ENCODE results near the gene CSAG1. TPM values are rescaled to one million over a fixed set of nuclear protein-coding genes. Genes with fewer than 3 reads are reported as not detected.

The CSAG1 gene
- total and polyA plus RNA-seq, 2 of the 13 experiments (the other 11 are each of a cell fraction or from before 2014, with no cell fraction given), result not detected

DNA sequence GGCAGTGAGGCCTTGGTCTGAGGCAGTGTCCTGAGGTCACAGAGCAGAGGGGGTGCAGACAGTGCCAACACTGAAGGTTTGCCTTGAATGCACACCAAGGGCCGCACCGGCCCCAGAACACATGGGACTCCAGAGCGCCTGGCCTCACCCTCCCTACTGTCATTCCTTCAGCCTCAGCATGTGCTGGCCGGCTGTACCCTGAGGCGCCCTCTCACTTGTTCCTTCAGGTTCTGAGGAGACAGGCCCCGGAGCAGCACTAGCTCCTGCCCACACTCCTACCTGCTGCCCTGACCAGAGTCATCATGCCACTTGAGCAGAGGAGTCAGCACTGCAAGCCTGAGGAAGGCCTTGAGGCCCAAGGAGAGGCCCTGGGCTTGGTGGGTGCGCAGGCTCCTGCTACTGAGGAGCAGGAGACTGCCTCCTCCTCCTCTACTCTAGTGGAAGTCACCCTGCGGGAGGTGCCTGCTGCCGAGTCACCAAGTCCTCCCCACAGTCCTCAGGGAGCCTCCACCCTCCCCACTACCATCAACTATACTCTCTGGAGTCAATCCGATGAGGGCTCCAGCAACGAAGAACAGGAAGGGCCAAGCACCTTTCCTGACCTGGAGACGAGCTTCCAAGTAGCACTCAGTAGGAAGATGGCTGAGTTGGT lies 2.5 kb upstream of the CSAG1 start:
- Histone ChIP-seq H2AFZ (ENCODE audit: low read length) (no peak overlapping the region), H3K36me3 (replicated peaks in 1 of 2; ENCODE audit: control insufficient read depth in 1 of 2, insufficient read depth in 2 of 2, low read length in 2 of 2) (no peaks in the 10 kb centered on the region), H3K4me1 (ENCODE audit: insufficient read depth, low read length) (no peaks in the 10 kb centered on the region), H3K9ac (ENCODE audit: insufficient read depth, low read depth, low read length) (no peak overlapping the region), H3K27ac (ENCODE audit: extremely low read length, insufficient read depth, low read length) (no peak overlapping the region), H4K20me1 (ENCODE audit: insufficient read depth, low read length) (no peaks in the 10 kb centered on the region), H3K4me2 (ENCODE audit: low read depth, low read length) (no peak overlapping the region), H3K27me3 (ENCODE audit: control insufficient read depth in 1 of 2, insufficient read depth in 2 of 2, low read length in 2 of 2) (no peaks in the 10 kb centered on the region), H3K4me3 (replicated peaks in 1 of 3; ENCODE audit: insufficient read depth in 1 of 3, low read depth in 2 of 3, low read length in 3 of 3) (no peak overlapping the region), H3K79me2 (ENCODE audit: insufficient read depth, low read length) (no peaks in the 10 kb centered on the region), H3K9me3 (ENCODE audit: low read length) (no peaks in the 10 kb centered on the region)
- in situ Hi-C loops (cut with HindIII; ENCODE audit: extremely low pct_ligation_motif_present, low pct_unique_long_range_greater_than_20kb), result no loop called here
- FAIRE-seq (no peak), ATAC-seq (no peak), DNase-seq (ENCODE audit: low spot score) (no peak)
- ChIA-PET CTCF (ENCODE audit: low intra/inter-chr PET ratio, low total read pairs) (no interaction called here), POLR2A (interaction anchor here (0.6 kb wide), 1 partner anchor 957 kb away, joined by 3 read pairs; no protein-coding TSS in a partner anchor)
- WGBS (ENCODE audit: low lambda C conversion rate), result 60% methylated on average over 1 of the region's 12 CpGs
- TF ChIP-seq, protein P1, sequence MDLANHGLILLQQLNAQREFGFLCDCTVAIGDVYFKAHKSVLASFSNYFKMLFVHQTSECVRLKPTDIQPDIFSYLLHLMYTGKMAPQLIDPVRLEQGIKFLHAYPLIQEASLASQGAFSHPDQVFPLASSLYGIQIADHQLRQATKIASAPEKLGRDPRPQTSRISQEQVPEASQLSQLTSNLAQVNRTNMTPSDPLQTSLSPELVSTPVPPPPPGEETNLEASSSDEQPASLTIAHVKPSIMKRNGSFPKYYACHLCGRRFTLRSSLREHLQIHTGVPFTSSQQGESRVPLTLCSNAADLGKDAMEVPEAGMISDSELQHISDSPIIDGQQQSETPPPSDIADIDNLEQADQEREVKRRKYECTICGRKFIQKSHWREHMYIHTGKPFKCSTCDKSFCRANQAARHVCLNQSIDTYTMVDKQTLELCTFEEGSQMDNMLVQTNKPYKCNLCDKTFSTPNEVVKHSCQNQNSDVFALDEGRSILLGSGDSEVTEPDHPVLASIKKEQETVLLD (CRISPR knock-in tag; IDR thresholded peaks at IDR 0.05; ENCODE audit: low read depth), result no peak
- TF ChIP-seq PRMT3 (CRISPR knock-in tag; IDR thresholded peaks at IDR 0.05; ENCODE audit: borderline replicate concordance, low read depth), result no peak
- no peak for TF ChIP-seq ZSCAN22 (CRISPR knock-in tag; IDR thresholded peaks at IDR 0.05)
- TF ChIP-seq KDM3A (CRISPR knock-in tag; IDR thresholded peaks at IDR 0.05; ENCODE audit: low read depth), result no peak
- TF ChIP-seq TP53 (CRISPR knock-in tag; conservative IDR thresholded peaks at IDR 0.05), result no peak
- no peak for TF ChIP-seq NONO (IDR thresholded peaks at IDR 0.05)
- no peak for TF ChIP-seq NONO (CRISPR knock-in tag; conservative IDR thresholded peaks at IDR 0.05)
- no peak for TF ChIP-seq HMG20A (CRISPR knock-in tag; IDR thresholded peaks at IDR 0.05; ENCODE audit: borderline replicate concordance)
- no peak for TF ChIP-seq CENPT (CRISPR knock-in tag; IDR thresholded peaks at IDR 0.05; ENCODE audit: low read depth)
- TF ChIP-seq, protein P2, sequence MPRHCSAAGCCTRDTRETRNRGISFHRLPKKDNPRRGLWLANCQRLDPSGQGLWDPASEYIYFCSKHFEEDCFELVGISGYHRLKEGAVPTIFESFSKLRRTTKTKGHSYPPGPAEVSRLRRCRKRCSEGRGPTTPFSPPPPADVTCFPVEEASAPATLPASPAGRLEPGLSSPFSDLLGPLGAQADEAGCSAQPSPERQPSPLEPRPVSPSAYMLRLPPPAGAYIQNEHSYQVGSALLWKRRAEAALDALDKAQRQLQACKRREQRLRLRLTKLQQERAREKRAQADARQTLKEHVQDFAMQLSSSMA (CRISPR knock-in tag; IDR thresholded peaks at IDR 0.05), result no peak
- intact Hi-C loops (cut with micrococcal nuclease; ENCODE audit: unreplicated experiment), result no loop called here
- BruUV-seq (replicated peaks), result no TSS peak

All from HepG2 (cell line).